Erythroblast (primary cell): ENCODE results near the gene RAPGEF2.

Experiments
- GATA1 ChIP-seq: IDR thresholded peaks from 2 replicates; pipeline ENCODE4 v1.6.1; 2011; ENCODE audit warnings: low read depth, mild to moderate bottlenecking, control low read depth, low read length, moderate library complexity
- POLR2A ChIP-seq: IDR thresholded peaks from 2 replicates; pipeline ENCODE4 v1.6.1; 2011; ENCODE audit warnings: mild to moderate bottlenecking, low read length

DNA sequence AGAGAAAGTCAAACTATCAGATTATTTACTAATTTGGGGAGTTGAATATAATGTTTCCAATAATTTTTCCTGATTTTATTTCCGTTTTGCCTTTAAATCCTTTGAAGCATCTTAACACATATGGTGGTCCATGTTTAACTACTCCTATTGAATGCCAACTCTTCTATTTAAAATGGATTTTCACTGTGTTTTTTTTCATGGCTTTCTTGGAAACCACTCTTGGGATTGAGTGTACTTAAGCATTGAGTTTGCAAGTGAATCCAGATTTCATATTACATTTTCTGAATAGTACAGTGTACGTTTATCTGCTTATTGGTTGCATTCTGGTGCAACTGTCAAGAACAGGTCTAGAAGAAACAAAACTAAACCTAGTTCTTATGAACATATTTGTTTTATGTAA is 45.6 kb downstream of the RAPGEF2 start:
- TF ChIP-seq POLR2A = no peak
- TF ChIP-seq GATA1 = no peak
